ENCODE results near the gene ATP13A3. TPM values are rescaled to one million over a fixed set of nuclear protein-coding genes. Genes with fewer than 3 reads are reported as not detected.

The ATP13A3 gene
- total and polyA plus RNA-seq, 9 of the 15 experiments (the other 6 are each of a cell fraction or from before 2014, with no cell fraction given) = 16.6 to 135 (median 86.6) TPM

- TF ChIP-seq MGA (IDR thresholded peaks at IDR 0.05) (no peak), ARID1B (IDR thresholded peaks at IDR 0.05) (no peak), ZC3H11A (IDR thresholded peaks at IDR 0.05; ENCODE audit: low read depth, low read length) (no peak), FOXJ3 (CRISPR knock-in tag; IDR thresholded peaks at IDR 0.05) (no peak), SAFB (IDR thresholded peaks at IDR 0.05; ENCODE audit: borderline replicate concordance, low read depth, low read length) (no peak), HBP1 (CRISPR knock-in tag; IDR thresholded peaks at IDR 0.05) (no peak)
These were observed 106.5 kb downstream of the ATP13A3 start (continued) for GRCh38 chr3:194380326-194380725.
